ENCODE data around the gene ABO. TPM values are rescaled to one million over a fixed set of nuclear protein-coding genes. Genes with fewer than 3 reads are reported as not detected.
"Not testable (repeated sequence)": the region's sequence is repeated elsewhere in the genome, so short reads cannot be mapped to it uniquely, and the experiment has no call there.

Gene ABO
- total RNA-seq, 2 experiments from 2014 or later, result not detected

- Mint-ChIP-seq H3K27ac (no peak overlapping the region), H3K4me3 (no peak overlapping the region), H3K27me3 (no peaks in the 10 kb centered on the region), H3K4me1 (ENCODE audit: low read depth) (no peaks in the 10 kb centered on the region), H3K36me3 (ENCODE audit: low read depth) (no peaks in the 10 kb centered on the region), H3K9me3 (no peaks in the 10 kb centered on the region)
- CTCF ChIA-PET, result no interaction called here
- POLR2A ChIA-PET, result no interaction called here
- no peak for TF ChIP-seq CTCF (IDR thresholded peaks at IDR 0.05)
- intact Hi-C loops (cut with micrococcal nuclease), result no loop called here
- no peak for DNase-seq
- no peak for ATAC-seq
Observed at GRCh38 chr9:133303266-133304157, 28.5 kb upstream of the ABO start.

- H3K27ac Mint-ChIP-seq, result no peak overlapping the region
- H3K4me3 Mint-ChIP-seq, result no peak overlapping the region
- no peak for DNase-seq
- no peak for ATAC-seq
- H3K27me3 Mint-ChIP-seq, result no peaks in the 10 kb centered on the region
- POLR2A ChIA-PET, result no interaction called here
- H3K9me3 Mint-ChIP-seq, result no peaks in the 10 kb centered on the region
- no peaks in the 10 kb centered on the region for H3K36me3 Mint-ChIP-seq (ENCODE audit: low read depth)
- intact Hi-C loops (cut with micrococcal nuclease), result no loop called here
- TF ChIP-seq CTCF (IDR thresholded peaks at IDR 0.05), result no peak
- no peaks in the 10 kb centered on the region for H3K4me1 Mint-ChIP-seq (ENCODE audit: low read depth)
- CTCF ChIA-PET, result no interaction called here
Observed at GRCh38 chr9:133301253-133302230, 26.5 kb upstream of the ABO start.

- H3K27ac Mint-ChIP-seq; H3K4me1 Mint-ChIP-seq (ENCODE audit: low read depth); intact Hi-C loops (cut with micrococcal nuclease); H3K9me3 Mint-ChIP-seq; H3K36me3 Mint-ChIP-seq (ENCODE audit: low read depth); ATAC-seq; H3K4me3 Mint-ChIP-seq; H3K27me3 Mint-ChIP-seq; DNase-seq; CTCF ChIA-PET: not testable (repeated sequence)
- POLR2A ChIA-PET, result interaction anchor here (0.6 kb wide), 1 partner anchor 93 kb away, joined by 3 read pairs; no protein-coding TSS in a partner anchor
Observed at GRCh38 chr9:133299996-133300395, 25.0 kb upstream of the ABO start.

- no peak for TF ChIP-seq CTCF (IDR thresholded peaks at IDR 0.05)
- ChIA-PET CTCF (no interaction called here), POLR2A (no interaction called here)
- Mint-ChIP-seq H3K27me3 (peaks cover 19% of the 10 kb centered on the region), H3K36me3 (ENCODE audit: low read depth) (peaks cover 3% of the 10 kb centered on the region), H3K4me3 (no peak overlapping the region), H3K27ac (no peak overlapping the region), H3K9me3 (peaks cover 16% of the 10 kb centered on the region), H3K4me1 (ENCODE audit: low read depth) (no peaks in the 10 kb centered on the region)
- intact Hi-C loops (cut with micrococcal nuclease), result no loop called here
- ATAC-seq (no peak), DNase-seq (no peak)
Observed at GRCh38 chr9:133294257-133294656, 19.3 kb upstream of the ABO start.

GRCh38 chr9:133290751-133291302 lies 15.8 kb upstream of the ABO start:
- H3K27me3 Mint-ChIP-seq, result peaks cover 19% of the 10 kb centered on the region
- no peak overlapping the region for H3K4me3 Mint-ChIP-seq
- peaks cover 18% of the 10 kb centered on the region for H3K9me3 Mint-ChIP-seq
- POLR2A ChIA-PET, result no interaction called here
- CTCF ChIA-PET, result interaction anchor here (1.2 kb wide), 1 partner anchor 40 kb away, joined by 3 read pairs; no protein-coding TSS in a partner anchor
- no peaks in the 10 kb centered on the region for H3K4me1 Mint-ChIP-seq (ENCODE audit: low read depth)
- intact Hi-C loops (cut with micrococcal nuclease), result no loop called here
- peaks cover 3% of the 10 kb centered on the region for H3K36me3 Mint-ChIP-seq (ENCODE audit: low read depth)
- H3K27ac Mint-ChIP-seq, result no peak overlapping the region
- ATAC-seq (no peak), DNase-seq (no peak)
- TF ChIP-seq CTCF (IDR thresholded peaks at IDR 0.05), result no peak

Data from activated CD8-positive, alpha-beta T cell treated with anti-CD3 and anti-CD28 coated beads for 36 hours (primary cell).